Hematopoietic multipotent progenitor cell treated with erythropoietin and hydrocortisone succinate and interleukin-3 and kit ligand, for 6 days (in vitro differentiated cells): ENCODE results near the gene CFAP77.
A peak's percentile ranks its signal among the peaks of the same experiment; 100 is the strongest.

Experiments used
- DNase-seq: peaks from one replicate; pipeline ENCODE4 v3.0.0-alpha.2; 2015

CFAP77 gene

GRCh38 chr9:132497731-132498130 lies 87.7 kb downstream of the CFAP77 start:
- no peak for DNase-seq

GRCh38 chr9:132498531-132499210 lies 88.7 kb downstream of the CFAP77 start:
- no peak for DNase-seq

- DNase-seq, result no peak
These were observed 89.2 kb downstream of the CFAP77 start for GRCh38 chr9:132499251-132499650.

- DNase-seq, result no peak
These were observed 90.2 kb downstream of the CFAP77 start for GRCh38 chr9:132500193-132500592.

- no peak for DNase-seq
These were observed 92.5 kb downstream of the CFAP77 start for GRCh38 chr9:132502480-132502879.

- no peak for DNase-seq
These were observed 93.1 kb downstream of the CFAP77 start for GRCh38 chr9:132503116-132503515.

- no peak for DNase-seq
These were observed 94.5 kb downstream of the CFAP77 start for GRCh38 chr9:132504488-132504887.

- no peak for DNase-seq
These were observed 96.1 kb downstream of the CFAP77 start for GRCh38 chr9:132505991-132506655.

- no peak for DNase-seq
These were observed 97.1 kb downstream of the CFAP77 start for GRCh38 chr9:132506977-132507669.

- peak; percentile 80 for DNase-seq
These were observed 97.9 kb downstream of the CFAP77 start for GRCh38 chr9:132507670-132508469.

GRCh38 chr9:132509928-132510874 lies 100.2 kb downstream of the CFAP77 start:
- DNase-seq, result no peak

GRCh38 chr9:132511191-132511999 lies 101.4 kb downstream of the CFAP77 start:
- DNase-seq, result no peak

- no peak for DNase-seq
These were observed 103.4 kb downstream of the CFAP77 start for GRCh38 chr9:132513416-132513815.

GRCh38 chr9:132514011-132514744 lies 104.2 kb downstream of the CFAP77 start:
- no peak for DNase-seq

- DNase-seq, result no peak
These were observed 104.8 kb downstream of the CFAP77 start for GRCh38 chr9:132514821-132515220.

- DNase-seq, result no peak
These were observed 106.3 kb downstream of the CFAP77 start for GRCh38 chr9:132516301-132516700.

- DNase-seq, result no peak
These were observed 106.9 kb downstream of the CFAP77 start for GRCh38 chr9:132516911-132517310.

- no peak for DNase-seq
These were observed 108.0 kb downstream of the CFAP77 start for GRCh38 chr9:132517815-132518550.

GRCh38 chr9:132518626-132519025 lies 108.6 kb downstream of the CFAP77 start:
- DNase-seq, result no peak

- DNase-seq, result no peak
These were observed 109.0 kb downstream of the CFAP77 start for GRCh38 chr9:132519033-132519432.
